T-helper 17 cell (primary cell): ENCODE measurements around the gene KIRREL3. TPM values are rescaled to one million over a fixed set of nuclear protein-coding genes. Genes with fewer than 3 reads are reported as not detected.

Source experiments
- ATAC-seq: fragments of 150-1000 bp; cut with Tn5 transposase; 2 replicates; pipeline ENCODE4 v1.10.0; 2021; ENCODE audit warnings: mild to moderate bottlenecking, moderate library complexity
- DNase-seq, 3 donors: peaks; one replicate each; pipeline versions ENCODE4 v3.0.0 to v3.0.0-alpha.2; 2020 to 2021
- H3K9me3 ChIP-seq: one replicate; pipeline ENCODE4 v1.7.0; 2013; ENCODE audit warnings: low read length, mild to moderate bottlenecking; ENCODE audit not compliant: control insufficient read depth, poor library complexity, severe bottlenecking
- H3K27ac Mint-ChIP-seq: one replicate; pipeline ENCODE4 v1.8.0; 2022; ENCODE audit warnings: mild to moderate bottlenecking, moderate library complexity, mixed read lengths
- H3K27me3 Mint-ChIP-seq: one replicate; pipeline ENCODE4 v1.8.0; 2022; ENCODE audit warnings: mixed read lengths
- H3K36me3 Mint-ChIP-seq: one replicate; pipeline ENCODE4 v1.8.0; 2022; ENCODE audit warnings: low read depth, mixed read lengths
- H3K4me1 Mint-ChIP-seq: one replicate; pipeline ENCODE4 v1.8.0; 2022; ENCODE audit warnings: mild to moderate bottlenecking, mixed read lengths
- H3K4me3 Mint-ChIP-seq: one replicate; pipeline ENCODE4 v1.8.0; 2022; ENCODE audit warnings: mild to moderate bottlenecking, moderate library complexity, mixed read lengths
- total RNA-seq, 4 donors: library from RNA in 2 of 4; stranded (reverse) in 2 of 4; gene quantifications; one replicate each; pipeline ENCODE4 v1.2.3 and lab custom pipeline; 2022 to 2026

KIRREL3 gene
- total RNA-seq, 2 donors from 2014 or later, result not detected

GRCh38 chr11:126451211-126451802 is 549.3 kb downstream of the KIRREL3 start:
- ATAC-seq, result no peak
- no peaks in the 10 kb centered on the region for H3K9me3 ChIP-seq
- no peak overlapping the region for H3K4me3 Mint-ChIP-seq
- no peaks in the 10 kb centered on the region for H3K36me3 Mint-ChIP-seq
- peaks cover 5% of the 10 kb centered on the region for H3K27me3 Mint-ChIP-seq
- DNase-seq, result no peak
- no peak overlapping the region for H3K27ac Mint-ChIP-seq
- no peaks in the 10 kb centered on the region for H3K4me1 Mint-ChIP-seq

- peaks cover 5% of the 10 kb centered on the region for H3K27me3 Mint-ChIP-seq
- H3K36me3 Mint-ChIP-seq, result no peaks in the 10 kb centered on the region
- no peaks in the 10 kb centered on the region for H3K4me1 Mint-ChIP-seq
- H3K4me3 Mint-ChIP-seq, result no peak overlapping the region
- ATAC-seq (no peak), DNase-seq (no peak)
- H3K9me3 ChIP-seq, result no peaks in the 10 kb centered on the region
- H3K27ac Mint-ChIP-seq, result no peak overlapping the region
These were observed 549.8 kb downstream of the KIRREL3 start for GRCh38 chr11:126450806-126451205.

DNA sequence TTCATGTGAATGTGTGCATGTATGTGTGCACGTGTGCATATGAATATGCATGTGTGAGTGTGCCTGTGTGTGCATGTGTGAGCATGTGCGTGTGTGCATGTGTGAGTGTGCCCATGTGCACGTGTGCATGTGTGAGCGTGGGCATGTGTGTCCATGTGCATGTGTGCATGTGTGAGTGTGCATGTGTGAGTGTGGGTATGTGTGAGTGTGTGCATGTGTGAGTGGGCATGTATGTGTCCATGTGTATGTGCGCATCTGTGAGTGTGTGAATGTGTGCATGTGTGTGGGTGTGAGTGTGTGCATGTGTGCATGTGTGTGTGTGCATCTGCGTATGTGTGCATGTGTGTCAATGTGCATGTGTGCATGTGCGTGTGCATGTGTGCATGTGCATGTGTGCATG is 550.4 kb downstream of the KIRREL3 start:
- DNase-seq (no peak), ATAC-seq (no peak)
- Mint-ChIP-seq H3K36me3 (no peaks in the 10 kb centered on the region), H3K27me3 (peaks cover 4% of the 10 kb centered on the region), H3K4me3 (no peak overlapping the region), H3K4me1 (no peaks in the 10 kb centered on the region), H3K27ac (no peak overlapping the region)
- no peaks in the 10 kb centered on the region for H3K9me3 ChIP-seq

GRCh38 chr11:126446581-126446980 is 554.0 kb downstream of the KIRREL3 start:
- no peak for ATAC-seq
- Mint-ChIP-seq H3K4me1 (no peaks in the 10 kb centered on the region), H3K36me3 (no peaks in the 10 kb centered on the region), H3K27me3 (peaks cover 22% of the 10 kb centered on the region), H3K27ac (no peak overlapping the region), H3K4me3 (no peak overlapping the region)
- DNase-seq, result no peak
- no peaks in the 10 kb centered on the region for H3K9me3 ChIP-seq

DNA sequence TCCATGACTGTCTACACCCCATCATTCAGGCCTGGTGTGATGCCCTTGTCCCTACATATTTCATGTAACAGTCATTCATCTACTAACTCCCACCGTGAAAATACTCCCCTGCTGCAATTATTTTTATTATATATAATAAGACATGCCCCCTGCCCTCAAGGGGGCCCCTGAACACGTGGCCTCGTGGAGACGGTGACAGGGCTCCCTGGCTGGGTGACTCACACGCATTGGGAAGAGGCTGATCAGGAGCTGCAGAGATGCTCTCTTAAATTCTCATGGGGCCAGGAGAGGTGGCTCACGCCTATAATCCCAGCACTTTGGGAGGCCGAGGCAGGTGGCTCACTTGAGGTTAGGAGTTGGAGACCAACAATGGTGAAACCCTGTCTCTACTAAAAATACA is 556.5 kb downstream of the KIRREL3 start:
- DNase-seq (no peak), ATAC-seq (no peak)
- no peaks in the 10 kb centered on the region for H3K9me3 ChIP-seq
- H3K4me1 Mint-ChIP-seq, result peaks cover 6% of the 10 kb centered on the region
- peaks cover 31% of the 10 kb centered on the region for H3K27me3 Mint-ChIP-seq
- no peak overlapping the region for H3K4me3 Mint-ChIP-seq
- no peak overlapping the region for H3K27ac Mint-ChIP-seq
- H3K36me3 Mint-ChIP-seq, result no peaks in the 10 kb centered on the region

DNA sequence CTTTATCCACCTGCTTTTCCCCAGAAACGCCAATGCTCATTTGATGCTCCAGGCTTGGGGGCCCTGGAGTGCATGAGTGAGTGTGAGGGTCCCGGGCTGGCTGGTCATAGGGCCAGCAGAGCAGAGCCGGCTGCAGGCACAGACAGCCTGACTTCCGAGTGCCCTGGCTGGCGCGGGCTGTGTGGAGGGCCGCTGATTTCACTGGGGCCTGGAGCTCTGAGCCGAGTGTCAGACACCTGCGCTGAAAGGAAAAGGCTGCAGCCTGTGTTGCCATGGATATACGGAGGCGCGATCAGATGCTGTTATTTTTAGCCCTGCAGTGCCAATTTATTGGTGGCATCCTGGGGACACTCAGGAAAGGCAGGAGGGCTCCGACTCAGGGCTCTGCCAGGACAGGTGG is 557.5 kb downstream of the KIRREL3 start:
- no peaks in the 10 kb centered on the region for H3K9me3 ChIP-seq
- ATAC-seq (no peak), DNase-seq (no peak)
- H3K36me3 Mint-ChIP-seq, result no peaks in the 10 kb centered on the region
- peaks cover 6% of the 10 kb centered on the region for H3K4me1 Mint-ChIP-seq
- H3K27me3 Mint-ChIP-seq, result peaks cover 31% of the 10 kb centered on the region
- no peak overlapping the region for H3K4me3 Mint-ChIP-seq
- H3K27ac Mint-ChIP-seq, result no peak overlapping the region

GRCh38 chr11:126440792-126441514 is 559.6 kb downstream of the KIRREL3 start:
- H3K36me3 Mint-ChIP-seq, result no peaks in the 10 kb centered on the region
- no peak overlapping the region for H3K27ac Mint-ChIP-seq
- no peaks in the 10 kb centered on the region for H3K9me3 ChIP-seq
- H3K27me3 Mint-ChIP-seq, result peaks cover 31% of the 10 kb centered on the region
- H3K4me3 Mint-ChIP-seq, result no peak overlapping the region
- H3K4me1 Mint-ChIP-seq, result peaks cover 6% of the 10 kb centered on the region
- peak; percentile 78 for ATAC-seq
- DNase-seq, result peak; percentile 41 to 69 (median 50)

- ATAC-seq, result no peak
- peaks cover 31% of the 10 kb centered on the region for H3K27me3 Mint-ChIP-seq
- H3K4me3 Mint-ChIP-seq, result no peak overlapping the region
- DNase-seq, result no peak
- H3K36me3 Mint-ChIP-seq, result no peaks in the 10 kb centered on the region
- no peak overlapping the region for H3K27ac Mint-ChIP-seq
- H3K4me1 Mint-ChIP-seq, result peaks cover 6% of the 10 kb centered on the region
- H3K9me3 ChIP-seq, result no peaks in the 10 kb centered on the region
These were observed 560.3 kb downstream of the KIRREL3 start for GRCh38 chr11:126440276-126440675.

DNA sequence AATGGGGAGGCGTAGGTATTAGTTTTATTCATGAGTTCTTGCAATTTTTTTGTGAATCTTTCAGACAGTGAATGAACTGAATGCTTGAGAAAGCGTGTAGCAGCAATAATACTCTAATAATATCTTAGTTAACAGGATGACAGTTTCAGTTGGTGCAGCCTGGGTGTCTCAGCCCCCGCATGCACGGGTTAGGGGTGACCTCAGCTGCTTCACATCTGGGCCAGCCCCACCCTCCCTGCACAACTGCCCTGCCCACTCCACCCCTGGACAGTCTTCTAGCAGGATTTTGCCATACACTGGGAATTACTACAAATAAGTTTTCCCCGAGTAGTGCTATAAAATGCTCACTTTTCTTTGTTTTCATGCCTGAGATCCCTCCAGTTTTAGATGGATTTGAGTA is 561.9 kb downstream of the KIRREL3 start:
- Mint-ChIP-seq H3K4me1 (peaks cover 6% of the 10 kb centered on the region), H3K36me3 (no peaks in the 10 kb centered on the region), H3K27ac (no peak overlapping the region), H3K4me3 (no peak overlapping the region), H3K27me3 (peaks cover 23% of the 10 kb centered on the region)
- no peak for ATAC-seq
- no peak for DNase-seq
- H3K9me3 ChIP-seq, result no peaks in the 10 kb centered on the region

GRCh38 chr11:126438272-126438671 is 562.3 kb downstream of the KIRREL3 start:
- no peak overlapping the region for H3K27ac Mint-ChIP-seq
- H3K9me3 ChIP-seq, result no peaks in the 10 kb centered on the region
- DNase-seq (no peak), ATAC-seq (no peak)
- no peaks in the 10 kb centered on the region for H3K36me3 Mint-ChIP-seq
- no peak overlapping the region for H3K4me3 Mint-ChIP-seq
- H3K27me3 Mint-ChIP-seq, result peaks cover 19% of the 10 kb centered on the region
- peaks cover 6% of the 10 kb centered on the region for H3K4me1 Mint-ChIP-seq

- no peak for DNase-seq
- Mint-ChIP-seq H3K27me3 (peaks cover 14% of the 10 kb centered on the region), H3K36me3 (no peaks in the 10 kb centered on the region), H3K27ac (no peak overlapping the region), H3K4me1 (peaks cover 6% of the 10 kb centered on the region), H3K4me3 (no peak overlapping the region)
- ATAC-seq, result no peak
- H3K9me3 ChIP-seq, result no peaks in the 10 kb centered on the region
These were observed 562.8 kb downstream of the KIRREL3 start for GRCh38 chr11:126437731-126438130.

DNA sequence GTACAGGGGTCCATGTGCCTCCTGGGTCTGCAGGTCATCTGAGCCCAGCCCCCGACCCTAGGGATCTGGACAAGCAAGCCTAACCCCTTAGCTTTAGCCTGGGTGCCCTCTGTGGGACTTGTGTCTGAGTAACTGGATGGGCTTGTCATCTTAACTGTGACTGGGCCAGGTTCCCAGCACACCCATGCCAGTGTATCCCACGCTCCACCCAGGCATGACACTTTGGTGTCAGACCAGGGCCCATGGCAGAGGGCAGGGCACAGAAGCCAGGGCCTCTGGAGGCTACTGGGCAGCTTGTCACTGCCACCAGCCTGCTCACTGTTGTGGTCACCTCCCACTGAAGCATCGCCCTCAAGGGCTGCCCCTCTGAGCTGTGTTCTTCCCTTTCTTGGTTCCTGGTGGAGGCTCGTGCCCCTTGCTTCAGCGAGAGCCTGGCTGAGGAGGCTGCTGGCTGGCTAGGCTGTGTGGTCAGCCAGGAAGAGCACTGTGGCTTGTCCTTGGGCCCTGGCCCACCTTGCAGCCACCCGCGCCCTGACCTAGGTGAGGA is 564.3 kb downstream of the KIRREL3 start:
- H3K4me3 Mint-ChIP-seq, result no peak overlapping the region
- peaks cover 9% of the 10 kb centered on the region for H3K27me3 Mint-ChIP-seq
- no peak for ATAC-seq
- no peak for DNase-seq
- H3K36me3 Mint-ChIP-seq, result no peaks in the 10 kb centered on the region
- H3K9me3 ChIP-seq, result no peaks in the 10 kb centered on the region
- H3K27ac Mint-ChIP-seq, result no peak overlapping the region
- H3K4me1 Mint-ChIP-seq, result peaks cover 6% of the 10 kb centered on the region

- ATAC-seq, result no peak
- H3K9me3 ChIP-seq, result no peaks in the 10 kb centered on the region
- H3K27me3 Mint-ChIP-seq, result peaks cover 4% of the 10 kb centered on the region
- no peak overlapping the region for H3K4me3 Mint-ChIP-seq
- no peaks in the 10 kb centered on the region for H3K36me3 Mint-ChIP-seq
- DNase-seq, result no peak
- H3K4me1 Mint-ChIP-seq, result peaks cover 2% of the 10 kb centered on the region
- no peak overlapping the region for H3K27ac Mint-ChIP-seq
These were observed 565.6 kb downstream of the KIRREL3 start for GRCh38 chr11:126434950-126435335.
